Heart right ventricle (tissue), 16 donors: Measurements from ENCODE around the gene GARNL3. TPM values are rescaled to one million over a fixed set of nuclear protein-coding genes. Genes with fewer than 3 reads are reported as not detected.

ENCODE experiments used
- ATAC-seq, 8 donors: fragments of 200-7000 bp; cut with Tn5 transposase; one replicate each; pipeline ENCODE4 v1.9.1; 2020; ENCODE audit warnings: mild to moderate bottlenecking in 8 of 8, moderate library complexity in 8 of 8, moderate number of reproducible peaks in 1 of 8
- DNase-seq, 2 donors: peaks; one replicate each; pipeline ENCODE4 v3.0.0-alpha.2; 2020
- H3K27ac ChIP-seq, 10 donors: fragments of 200-600 bp; sonication (generic) in 2 of 10; one replicate each; pipeline versions ENCODE4 v1.5.0 to v1.8.0; 2020 to 2022; ENCODE audit warnings: mild to moderate bottlenecking in 3 of 10
- H3K27me3 ChIP-seq, 7 donors: fragments of 200-600 bp; one replicate each; pipeline ENCODE4 v1.8.0; 2021 to 2022; ENCODE audit warnings: mild to moderate bottlenecking in 2 of 7
- H3K36me3 ChIP-seq, 9 donors: fragments of 200-600 bp; sonication (generic) in 1 of 9; one replicate each; pipeline versions ENCODE4 v1.5.0 to v1.8.0; 2020 to 2022; ENCODE audit warnings: mild to moderate bottlenecking in 2 of 9
- H3K4me1 ChIP-seq, 9 donors: fragments of 200-600 bp; sonication (generic) in 1 of 9; one replicate each; pipeline versions ENCODE4 v1.5.0 to v1.8.0; 2020 to 2022; ENCODE audit warnings: mild to moderate bottlenecking in 4 of 9
- H3K4me3 ChIP-seq, 10 donors: fragments of 200-600 bp; sonication (generic) in 2 of 10; one replicate each; pipeline versions ENCODE4 v1.5.0 to v1.8.0; 2020 to 2022; ENCODE audit warnings: mild to moderate bottlenecking in 7 of 10, moderate library complexity in 2 of 10
- H3K9me3 ChIP-seq, 11 donors: fragments of 200-600 bp in 10 of 11; sonication (generic) in 2 of 11; one replicate each; pipeline versions ENCODE4 v1.5.0 to v1.8.0; 2013 to 2022; ENCODE audit warnings: mild to moderate bottlenecking in 2 of 11, control low read depth in 1 of 11, moderate library complexity in 1 of 11
- WGBS, 2 donors: extraction: QIAGEN DNeasy Blood & Tissue Kit; methylation state at CpG; one replicate each; pipeline ENCODE4 v1.1.7; 2013; ENCODE audit warnings: inconsistent platforms in 1 of 2; 5-methylcytosine and 5-hydroxymethylcytosine counted together
- intact Hi-C, 10 donors: fragments of 100-400 bp; cut with DNase I; formaldehyde crosslinking; loops; one replicate each; pipeline versions ENCODE4 v1.11.1 to v1.14.2; 2022
- polyA plus RNA-seq, 2 donors: library from polyadenylated mRNA; stranded (reverse); fragments of 200-250 nt; gene quantifications; one replicate each; pipeline ENCODE4 v1.2.3, GENCODE V29; 2013
- total RNA-seq, 10 donors: library from RNA; stranded (reverse); fragmentation: NEBNext Ultra II Directional in 3 of 10; extraction: Animal tissue kit (Norgen Biotek cat#: 25700) in 3 of 10; gene quantifications; one replicate each; pipeline versions ENCODE4 v1.2.1 to v1.2.4, GENCODE V29; 2021 to 2023
- TF ChIP-seq, protein P1 (sequence below), 9 donors: fragments of 200-600 bp; sonication (generic) in 2 of 9; IDR thresholded peaks; one replicate each; pipeline versions ENCODE4 v1.5.0 to v1.8.0; 2021 to 2022; ENCODE audit warnings: antibody characterized with exemption in 9 of 9, mild to moderate bottlenecking in 5 of 9, moderate library complexity in 1 of 9
- donor health status: Arrhythmogenic right ventricular cardiomyopathy.
- donor health status: ischemic (EF 13 %, LVEDD 7.1; RV severe dilation, severe dysfunction).
- donor health status: healthy with polysubstance abuse.
- donor health status: DM: no; HTN: yes; CAD: no.
- donor health status: DM: no; HTN: no; CAD: no.
- donor health status: ischemic (EF 25% LVEDD 6.9; RV normal size, moderate dysfunction).
- donor health status: ischemic (EF 25% LVEDD 5.7; RV mildly dilated, moderate dysfunction).
- donor health status: healthy.
- donor health status: DM: yes; HTN: yes; CAD: no.
- donor health status: Ischemic cardiomyopathy.
- donor health status: ischemic (EF 35%, LVEDD 5.7; RV mildly dilated, moderate dysfunction).
- donor health status: nonischemic (EF 11% LVEDD 7.7; RV severe dilation, severe dysfunction).
- donor health status: DM: yes; HTN: yes; CAD: no.
- donor health status: PGD.
- donor health status: ischemic (EF 29% LVEDD 5.4; RV normal size, mild dysfunction).
- donor health status: nonischemic (EF 23%, LVEDD 6.1; RV moderate dilation, normal function).

GARNL3 gene
- total and polyA plus RNA-seq, 12 donors: 3.3 to 53.1 (median 28.3) TPM

DNA sequence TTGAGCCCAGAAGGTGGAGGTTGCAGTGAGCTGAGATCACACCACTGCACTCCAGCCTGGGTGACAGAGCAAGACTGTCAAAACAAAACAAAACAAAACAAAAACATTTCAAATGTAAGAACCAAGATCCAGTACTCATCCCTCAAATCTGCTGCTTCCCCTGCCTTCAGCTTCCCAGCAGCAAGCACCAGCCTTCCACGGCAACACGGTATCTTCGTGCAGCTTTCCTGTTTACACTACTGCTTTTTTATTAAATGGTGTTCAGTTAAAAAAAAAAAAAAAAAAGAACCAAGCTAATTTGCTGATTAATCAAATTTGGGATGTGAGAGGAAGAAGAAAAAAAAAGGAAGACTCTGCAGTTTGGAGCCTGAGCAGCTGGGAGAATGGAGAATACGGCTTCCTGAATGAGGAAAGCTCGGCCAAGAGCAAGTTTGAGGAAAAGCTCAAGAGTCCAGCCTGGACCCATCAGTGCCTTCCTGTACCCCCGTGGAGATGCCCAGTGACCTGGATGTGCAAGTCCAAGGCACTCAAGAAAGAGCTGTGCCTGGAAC lies 104.4 kb downstream of the GARNL3 start:
- TF ChIP-seq, protein P1, sequence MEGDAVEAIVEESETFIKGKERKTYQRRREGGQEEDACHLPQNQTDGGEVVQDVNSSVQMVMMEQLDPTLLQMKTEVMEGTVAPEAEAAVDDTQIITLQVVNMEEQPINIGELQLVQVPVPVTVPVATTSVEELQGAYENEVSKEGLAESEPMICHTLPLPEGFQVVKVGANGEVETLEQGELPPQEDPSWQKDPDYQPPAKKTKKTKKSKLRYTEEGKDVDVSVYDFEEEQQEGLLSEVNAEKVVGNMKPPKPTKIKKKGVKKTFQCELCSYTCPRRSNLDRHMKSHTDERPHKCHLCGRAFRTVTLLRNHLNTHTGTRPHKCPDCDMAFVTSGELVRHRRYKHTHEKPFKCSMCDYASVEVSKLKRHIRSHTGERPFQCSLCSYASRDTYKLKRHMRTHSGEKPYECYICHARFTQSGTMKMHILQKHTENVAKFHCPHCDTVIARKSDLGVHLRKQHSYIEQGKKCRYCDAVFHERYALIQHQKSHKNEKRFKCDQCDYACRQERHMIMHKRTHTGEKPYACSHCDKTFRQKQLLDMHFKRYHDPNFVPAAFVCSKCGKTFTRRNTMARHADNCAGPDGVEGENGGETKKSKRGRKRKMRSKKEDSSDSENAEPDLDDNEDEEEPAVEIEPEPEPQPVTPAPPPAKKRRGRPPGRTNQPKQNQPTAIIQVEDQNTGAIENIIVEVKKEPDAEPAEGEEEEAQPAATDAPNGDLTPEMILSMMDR (IDR thresholded peaks at IDR 0.05): no peak
- intact Hi-C loops: loop anchor here in 1 of 10 donors (10.0 kb wide), 1 partner anchor 154 kb away; no protein-coding TSS in a partner anchor
- Histone ChIP-seq H3K4me3 (peak overlapping the region in 1 of 10 donors; percentile 21), H3K27ac (peak overlapping the region in 1 of 10 donors; percentile 21), H3K27me3 (no peaks in the 10 kb centered on the region), H3K4me1 (peaks cover 0 to 24% (median 11%) of the 10 kb centered on the region in 9 donors), H3K9me3 (no peaks in the 10 kb centered on the region), H3K36me3 (peaks cover 0 to 32% (median 6%) of the 10 kb centered on the region in 9 donors)
- peak in 3 of 8 donors; percentile 29 to 41 (median 35) for ATAC-seq
- WGBS, 2 donors: 59 to 71% methylated on average over 6 of the region's 6 CpGs
- no peak for DNase-seq

DNA sequence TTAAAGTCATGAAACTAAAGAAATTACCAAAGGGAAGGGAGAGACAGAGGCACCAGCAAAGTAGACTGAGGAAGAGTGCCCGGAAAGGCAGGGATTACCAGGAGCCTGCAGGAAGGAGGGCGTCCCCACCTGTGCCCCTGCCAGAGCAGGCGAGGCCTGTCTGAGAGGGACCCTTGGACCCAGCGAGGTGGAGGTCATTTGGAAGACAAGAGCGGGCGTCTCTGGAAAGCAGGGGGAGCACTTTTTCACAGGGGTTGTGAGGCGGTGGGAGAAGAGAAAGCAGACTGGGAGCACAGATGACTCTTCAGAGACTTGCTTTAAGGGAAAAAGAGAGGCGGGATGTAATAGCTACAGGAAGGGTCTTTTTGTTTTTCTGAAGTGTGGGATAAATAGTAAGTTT lies 104.9 kb downstream of the GARNL3 start:
- no peak for DNase-seq
- Histone ChIP-seq H3K9me3 (no peaks in the 10 kb centered on the region), H3K27me3 (no peaks in the 10 kb centered on the region), H3K27ac (peak overlapping the region in 2 of 10 donors; percentile 11 to 16), H3K36me3 (peaks cover 0 to 27% (median 6%) of the 10 kb centered on the region in 9 donors), H3K4me3 (no peak overlapping the region), H3K4me1 (peaks cover 0 to 24% (median 11%) of the 10 kb centered on the region in 9 donors)
- intact Hi-C loops: loop anchor here in 1 of 10 donors (10.0 kb wide), 1 partner anchor 155 kb away; no protein-coding TSS in a partner anchor
- ATAC-seq: no peak
- 90 to 95% methylated on average over 8 of the region's 8 CpGs for WGBS, 2 donors
- TF ChIP-seq, protein P1 (IDR thresholded peaks at IDR 0.05): no peak

DNA sequence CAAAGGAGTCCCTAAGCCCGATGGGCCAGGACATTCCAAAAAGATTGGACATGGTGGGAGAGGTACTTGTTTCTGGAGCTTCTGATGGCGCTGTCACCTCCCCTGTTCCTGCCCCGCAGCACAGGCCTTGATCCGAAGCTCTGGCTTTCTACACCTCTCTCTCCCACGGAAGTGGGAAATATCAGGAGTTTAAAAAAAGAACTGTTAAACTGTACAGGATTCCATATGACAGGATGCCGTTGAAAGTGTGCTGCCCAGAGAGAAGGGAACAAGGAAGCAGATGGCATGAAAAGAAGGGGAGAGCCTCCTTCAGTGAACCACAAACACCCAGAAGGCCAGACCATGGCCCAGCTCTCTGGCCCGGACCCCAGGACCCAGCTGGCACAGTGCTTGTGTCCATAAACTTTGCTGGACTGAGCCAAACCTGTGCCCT lies 105.6 kb downstream of the GARNL3 start:
- TF ChIP-seq, protein P1 (IDR thresholded peaks at IDR 0.05): no peak
- DNase-seq (no peak), ATAC-seq (peak; percentile 36 to 57 (median 48))
- no peaks in the 10 kb centered on the region for H3K9me3 ChIP-seq
- H3K27ac ChIP-seq: peak overlapping the region in 3 of 10 donors; percentile 13 to 18 (median 16)
- WGBS, 2 donors: 31 to 34% methylated on average over 7 of the region's 7 CpGs
- H3K4me1 ChIP-seq: peaks cover 0 to 24% (median 11%) of the 10 kb centered on the region in 9 donors
- H3K36me3 ChIP-seq: peaks cover 0 to 20% (median 3%) of the 10 kb centered on the region in 9 donors
- intact Hi-C loops: no loop called here
- no peaks in the 10 kb centered on the region for H3K27me3 ChIP-seq
- H3K4me3 ChIP-seq: no peak overlapping the region

DNA sequence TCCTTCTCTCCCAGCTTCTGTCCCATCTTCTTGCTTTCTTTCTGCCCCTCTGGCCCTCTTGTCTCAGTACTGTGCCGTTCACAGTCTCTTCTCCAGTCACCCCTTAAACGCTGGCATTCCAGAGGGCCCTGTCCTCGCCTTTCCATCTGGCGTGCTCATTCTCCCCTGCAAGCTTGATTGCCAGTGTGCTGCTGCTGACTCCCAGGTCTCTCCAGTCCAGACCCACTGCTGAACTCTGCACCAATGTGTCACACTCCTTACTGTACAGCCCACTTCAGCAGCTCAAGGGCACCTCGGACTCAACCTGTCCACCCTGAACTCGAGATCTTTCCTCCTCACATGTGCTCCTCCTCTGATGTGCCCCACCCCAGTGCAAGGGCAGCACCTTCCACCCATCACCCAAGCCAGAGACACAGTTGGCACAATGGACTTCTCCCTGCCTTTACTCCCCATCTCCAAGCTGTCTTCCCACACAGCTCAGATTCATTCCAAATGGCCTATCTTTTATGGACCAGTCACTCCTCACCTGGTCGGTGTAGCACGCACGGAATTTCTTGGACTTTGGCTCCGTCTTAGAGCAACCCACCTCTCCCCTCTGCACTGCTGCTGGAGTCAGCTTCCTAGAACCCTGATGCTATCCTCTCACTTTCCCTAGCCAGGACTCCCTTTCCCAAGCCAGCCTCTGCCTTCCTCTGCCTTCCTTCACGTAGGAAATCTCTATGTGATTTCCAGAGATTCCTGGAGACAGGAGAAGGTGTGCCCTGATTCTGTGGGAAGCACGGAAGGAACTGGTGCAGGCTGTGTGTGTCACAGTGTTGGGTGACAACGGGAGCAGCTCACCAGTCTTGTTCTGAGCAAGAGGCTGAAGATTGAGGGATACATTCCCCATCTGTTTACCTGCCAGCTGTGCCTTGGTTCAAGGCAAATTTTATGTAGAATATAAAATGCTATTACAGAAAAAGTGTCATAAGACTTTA lies 106.4 kb downstream of the GARNL3 start:
- intact Hi-C loops: no loop called here
- Histone ChIP-seq H3K36me3 (peaks cover 0 to 12% (median 0%) of the 10 kb centered on the region in 9 donors), H3K9me3 (no peaks in the 10 kb centered on the region), H3K27me3 (no peaks in the 10 kb centered on the region), H3K4me1 (peaks cover 0 to 24% (median 11%) of the 10 kb centered on the region in 9 donors), H3K27ac (peak overlapping the region in 2 of 10 donors; percentile 13 to 18), H3K4me3 (no peak overlapping the region)
- DNase-seq (no peak), ATAC-seq (peak in 5 of 8 donors; percentile 10 to 64 (median 42))
- WGBS, 2 donors: 68 to 74% methylated on average over 13 of the region's 13 CpGs
- TF ChIP-seq, protein P1 (IDR thresholded peaks at IDR 0.05): no peak
